ENCODE results near the gene SLC27A1. TPM values are rescaled to one million over a fixed set of nuclear protein-coding genes. Genes with fewer than 3 reads are reported as not detected.

SLC27A1 gene
- total RNA-seq, 1 donor from 2014 or later, result 9.5 TPM

- Mint-ChIP-seq H3K4me3 (ENCODE audit: unreplicated experiment) (no peak overlapping the region), H3K4me1 (ENCODE audit: low read depth, unreplicated experiment) (peaks cover 6% of the 10 kb centered on the region), H3K27ac (ENCODE audit: unreplicated experiment) (no peak overlapping the region), H3K36me3 (ENCODE audit: low read depth, unreplicated experiment) (no peaks in the 10 kb centered on the region), H3K27me3 (ENCODE audit: low read depth, unreplicated experiment) (peaks cover 7% of the 10 kb centered on the region), H3K9me3 (ENCODE audit: unreplicated experiment) (no peaks in the 10 kb centered on the region)
- no peak overlapping the region for H3K4me3 ChIP-seq (ENCODE audit: insufficient read depth, low read depth, low read length)
- H3K36me3 ChIP-seq (ENCODE audit: insufficient read depth, low read length), result no peaks in the 10 kb centered on the region
- peaks cover 7% of the 10 kb centered on the region for H3K79me2 ChIP-seq (ENCODE audit: insufficient read depth, low read length)
- no peak overlapping the region for H3K9ac ChIP-seq (ENCODE audit: low read length)
- H2AFZ ChIP-seq (ENCODE audit: low read depth, low read length), result no peak overlapping the region
- H3K4me2 ChIP-seq (ENCODE audit: low read length), result no peak overlapping the region
- no peaks in the 10 kb centered on the region for H3K9me3 ChIP-seq (ENCODE audit: insufficient read depth, low read depth, low read length)
- peaks cover 6% of the 10 kb centered on the region for H4K20me1 ChIP-seq (ENCODE audit: insufficient read depth, low read length)
- DNase-seq (ENCODE audit: low read depth) (no peak), FAIRE-seq (no peak)
- no peak for TF ChIP-seq CTCF (IDR thresholded peaks at IDR 0.05; ENCODE audit: insufficient read depth, low read depth, low read length)
- no peak for TF ChIP-seq EZH2 (IDR thresholded peaks at IDR 0.05; ENCODE audit: insufficient read depth, low read length)
- peaks cover 14% of the 10 kb centered on the region for H3K4me1 ChIP-seq (ENCODE audit: insufficient read depth, low read length)
- peaks cover 3% of the 10 kb centered on the region for H3K27me3 ChIP-seq (ENCODE audit: insufficient read depth, low read length)
- no peak overlapping the region for H3K27ac ChIP-seq (ENCODE audit: low read depth, low read length)
Measured at GRCh38 chr19:17466487-17466850, 3.9 kb upstream of the SLC27A1 start.

DNA sequence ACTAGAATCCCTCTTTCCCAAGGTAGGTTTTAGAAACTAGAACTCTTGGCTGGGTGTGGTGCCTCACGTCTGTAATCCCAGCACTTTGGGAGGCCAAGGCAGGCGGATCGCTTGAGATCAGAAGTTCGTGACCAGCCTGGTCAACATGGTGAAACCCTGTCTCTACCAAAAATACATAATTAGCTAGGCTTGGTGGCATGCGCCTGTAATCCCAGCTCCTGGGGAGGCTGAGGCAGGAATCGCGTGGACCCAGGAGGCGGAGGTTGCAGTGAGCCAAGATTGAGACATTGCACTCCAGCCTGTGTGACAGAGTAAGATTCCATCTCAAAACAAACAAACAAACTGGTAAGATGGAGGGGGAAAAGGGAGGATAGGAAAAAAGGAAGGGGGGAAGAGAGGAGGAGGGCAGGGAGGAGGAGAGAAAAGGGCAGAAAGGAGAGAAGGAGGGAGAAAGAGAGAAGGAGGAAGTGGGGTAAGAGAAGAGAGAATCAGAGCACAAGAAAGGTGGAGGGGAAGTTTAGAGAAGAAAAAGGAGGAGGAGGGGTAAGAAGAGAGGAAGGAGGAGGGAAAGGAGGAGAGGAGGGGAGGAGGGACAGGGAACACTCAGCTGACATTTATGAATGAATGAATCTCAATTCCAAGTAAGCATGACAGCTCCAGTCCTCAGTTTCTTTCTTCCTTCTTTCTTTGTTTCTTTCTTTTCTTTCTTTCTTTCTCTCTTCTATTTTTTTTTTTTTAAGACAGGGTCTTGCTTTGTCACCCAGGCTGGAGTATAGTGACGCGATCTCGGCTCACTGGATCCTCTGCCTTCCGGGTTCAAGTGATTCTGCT, 2.6 kb upstream of the SLC27A1 start:
- no peaks in the 10 kb centered on the region for H3K36me3 Mint-ChIP-seq (ENCODE audit: low read depth, unreplicated experiment)
- DNase-seq (ENCODE audit: low read depth) (no peak), FAIRE-seq (no peak)
- peak overlapping the region; percentile 35 for H3K4me3 Mint-ChIP-seq (ENCODE audit: unreplicated experiment)
- Histone ChIP-seq H3K9ac (ENCODE audit: low read length) (no peak overlapping the region), H3K27me3 (ENCODE audit: insufficient read depth, low read length) (peaks cover 3% of the 10 kb centered on the region), H3K4me3 (ENCODE audit: insufficient read depth, low read depth, low read length) (no peak overlapping the region), H3K36me3 (ENCODE audit: insufficient read depth, low read length) (no peaks in the 10 kb centered on the region), H4K20me1 (ENCODE audit: insufficient read depth, low read length) (peaks cover 10% of the 10 kb centered on the region), H3K9me3 (ENCODE audit: insufficient read depth, low read depth, low read length) (no peaks in the 10 kb centered on the region), H3K27ac (ENCODE audit: low read depth, low read length) (no peak overlapping the region), H3K79me2 (ENCODE audit: insufficient read depth, low read length) (peaks cover 12% of the 10 kb centered on the region), H3K4me2 (ENCODE audit: low read length) (no peak overlapping the region), H2AFZ (ENCODE audit: low read depth, low read length) (no peak overlapping the region), H3K4me1 (ENCODE audit: insufficient read depth, low read length) (peaks cover 16% of the 10 kb centered on the region)
- no peak for TF ChIP-seq CTCF (IDR thresholded peaks at IDR 0.05; ENCODE audit: insufficient read depth, low read depth, low read length)
- TF ChIP-seq EZH2 (IDR thresholded peaks at IDR 0.05; ENCODE audit: insufficient read depth, low read length), result no peak
- H3K27ac Mint-ChIP-seq (ENCODE audit: unreplicated experiment), result no peak overlapping the region
- H3K4me1 Mint-ChIP-seq (ENCODE audit: low read depth, unreplicated experiment), result peaks cover 6% of the 10 kb centered on the region
- H3K9me3 Mint-ChIP-seq (ENCODE audit: unreplicated experiment), result no peaks in the 10 kb centered on the region
- peaks cover 6% of the 10 kb centered on the region for H3K27me3 Mint-ChIP-seq (ENCODE audit: low read depth, unreplicated experiment)
